ENCODE measurements around the gene NPSR1.
"Not testable (repeated sequence)": the region's sequence is repeated elsewhere in the genome, so short reads cannot be mapped to it uniquely, and the experiment has no call there.

The NPSR1 gene

GRCh38 chr7:34657632-34658268 lies at the start of gene NPSR1:
NPSR1 (plus strand) TSS chr7:34658218; CDS start chr7:34658413, 195 bp downstream.
- FAIRE-seq = no peak

GRCh38 chr7:34612661-34613060 lies 45.4 kb upstream of the NPSR1 start:
- FAIRE-seq = no peak

DNA sequence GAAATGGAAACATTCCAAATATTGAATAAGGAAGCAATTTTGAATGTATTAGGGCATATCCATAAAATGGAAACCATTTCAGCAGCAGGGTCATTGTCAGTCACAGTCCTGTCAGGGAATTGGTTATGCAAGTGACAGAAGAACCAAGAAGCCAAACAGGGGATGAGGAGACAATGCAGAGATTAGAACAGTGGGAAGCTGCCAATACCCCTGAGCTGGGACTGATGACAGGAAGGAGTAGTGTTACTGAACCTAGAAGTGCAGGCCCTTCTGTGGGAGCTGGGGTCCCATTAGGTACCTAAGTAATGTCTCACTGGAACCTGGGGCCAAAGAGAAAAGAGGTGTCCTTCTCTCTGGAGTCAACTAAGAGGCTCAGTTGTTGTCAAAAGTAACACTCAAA lies 37.6 kb upstream of the NPSR1 start:
- no peak for FAIRE-seq

- no peak for FAIRE-seq
Measured at GRCh38 chr7:34622182-34622581, 35.8 kb upstream of the NPSR1 start.

- no peak for FAIRE-seq
Measured at GRCh38 chr7:34622771-34623250, 35.2 kb upstream of the NPSR1 start.

GRCh38 chr7:34628618-34629017 lies 29.4 kb upstream of the NPSR1 start:
- FAIRE-seq = not testable (repeated sequence)

DNA sequence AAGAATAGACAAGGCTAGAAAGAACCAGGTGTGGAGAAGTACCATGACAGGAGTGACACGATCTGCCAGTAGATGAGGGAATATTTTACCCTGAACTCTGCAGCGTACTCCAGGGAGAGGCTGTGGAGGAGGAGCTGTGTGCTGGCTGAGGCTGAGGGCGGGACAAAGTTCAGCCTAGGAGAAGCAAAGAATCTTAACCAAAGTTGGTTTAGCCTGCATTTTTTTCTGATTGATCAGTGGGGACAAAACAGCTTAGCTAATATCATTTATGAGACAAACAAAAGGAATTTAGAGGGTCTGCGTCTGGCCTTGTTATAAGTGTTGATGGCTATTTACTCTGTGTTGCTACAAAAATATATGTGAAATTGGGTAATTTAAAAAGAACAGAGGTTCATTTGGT lies 5.2 kb upstream of the NPSR1 start:
- FAIRE-seq = no peak

DNA sequence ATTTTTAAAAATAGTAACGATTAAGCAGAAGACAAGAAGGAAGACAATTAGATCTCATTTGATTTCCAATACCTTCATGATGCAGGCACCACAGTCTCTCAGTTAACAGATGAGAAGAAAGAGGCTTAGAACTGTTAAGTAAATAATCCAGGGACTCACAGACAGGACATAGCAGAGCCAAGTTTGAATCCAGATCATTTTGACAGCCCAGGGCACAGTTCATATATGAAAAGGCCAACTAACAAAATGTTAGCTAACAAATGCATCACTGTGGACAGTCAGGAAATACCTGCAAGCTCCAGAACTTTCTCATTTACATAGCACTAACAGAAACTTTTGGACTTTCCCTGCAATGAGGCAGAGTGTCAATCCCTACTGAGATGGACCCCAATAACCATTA lies 4.2 kb upstream of the NPSR1 start:
- FAIRE-seq = no peak

- FAIRE-seq = no peak
Measured at GRCh38 chr7:34655384-34655783, 2.6 kb upstream of the NPSR1 start.

- FAIRE-seq = no peak
Measured at GRCh38 chr7:34656041-34656440, 2.0 kb upstream of the NPSR1 start.

GRCh38 chr7:34659472-34660075 lies 1.6 kb downstream of the NPSR1 start:
- FAIRE-seq = no peak

GRCh38 chr7:34662058-34662708 lies 4.2 kb downstream of the NPSR1 start:
- FAIRE-seq = no peak

- FAIRE-seq = no peak
Measured at GRCh38 chr7:34664755-34665154, 6.7 kb downstream of the NPSR1 start.

DNA sequence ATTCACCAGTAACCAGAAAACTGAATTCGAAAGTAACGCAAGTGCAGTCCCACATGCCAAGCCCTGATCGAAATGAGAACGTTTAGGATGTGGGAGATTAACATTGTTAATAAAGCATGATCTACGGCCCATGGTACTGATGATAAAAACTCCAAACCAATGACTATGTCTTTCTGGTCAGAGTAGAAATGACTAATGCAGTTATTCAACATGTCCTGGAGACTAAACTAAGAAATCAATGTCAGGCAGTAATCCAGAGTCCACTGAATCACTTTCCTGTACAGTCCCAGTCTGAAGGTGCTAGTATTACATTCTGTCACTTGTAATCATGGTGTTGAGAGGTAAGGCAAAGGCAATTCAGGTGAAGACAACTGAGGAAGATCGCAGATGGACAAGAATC lies 14.4 kb downstream of the NPSR1 start:
- FAIRE-seq = no peak

- no peak for FAIRE-seq
Measured at GRCh38 chr7:34673066-34673465, 15.0 kb downstream of the NPSR1 start.

- no peak for FAIRE-seq
Measured at GRCh38 chr7:34675749-34676374, 17.8 kb downstream of the NPSR1 start.

DNA sequence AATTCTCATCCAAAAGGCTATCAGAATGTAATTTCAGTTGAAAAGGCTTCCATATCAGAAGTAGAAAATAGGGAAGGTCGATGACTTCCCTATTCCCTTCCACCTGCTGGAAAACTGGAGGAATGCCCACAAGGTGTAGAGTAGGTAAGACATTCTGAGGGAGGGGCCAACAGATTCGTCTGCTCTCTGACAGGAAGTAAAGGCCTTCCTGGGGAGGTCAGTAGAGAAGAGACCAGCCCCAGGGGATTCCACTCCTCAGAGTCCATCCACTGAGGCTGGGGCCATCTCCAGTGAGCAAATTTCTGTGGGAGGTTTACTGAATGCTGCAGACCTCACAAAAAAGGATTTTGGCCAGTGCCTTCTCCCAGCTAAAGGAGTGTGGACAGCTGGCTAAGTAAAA lies 19.5 kb downstream of the NPSR1 start:
- FAIRE-seq = no peak

- FAIRE-seq = no peak
Measured at GRCh38 chr7:34687529-34687928, 29.5 kb downstream of the NPSR1 start.

- no peak for FAIRE-seq
Measured at GRCh38 chr7:34696415-34696814, 38.4 kb downstream of the NPSR1 start.

- no peak for FAIRE-seq
Measured at GRCh38 chr7:34709771-34710170, 51.8 kb downstream of the NPSR1 start.

- FAIRE-seq = no peak
Measured at GRCh38 chr7:34718867-34719266, 60.8 kb downstream of the NPSR1 start.

DNA sequence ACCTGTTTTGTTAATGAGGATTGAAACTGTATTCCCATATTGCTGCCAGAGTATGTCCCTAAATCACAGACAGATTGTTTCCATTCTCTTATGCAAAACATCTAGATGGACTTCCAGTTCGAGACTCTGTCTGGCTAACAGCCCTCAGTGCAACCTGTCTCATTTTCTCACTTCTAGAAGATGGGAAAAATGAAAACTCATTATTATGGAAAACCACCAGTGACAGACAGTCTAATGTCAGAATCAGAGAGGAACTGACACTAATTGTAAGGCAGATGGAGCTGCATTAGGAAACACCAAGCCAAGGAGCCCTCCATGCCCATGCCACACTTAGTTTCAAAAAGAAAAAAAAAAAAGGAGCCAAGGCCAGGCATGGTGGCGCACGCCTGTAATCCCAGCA lies 61.6 kb downstream of the NPSR1 start:
- FAIRE-seq = no peak

DNA sequence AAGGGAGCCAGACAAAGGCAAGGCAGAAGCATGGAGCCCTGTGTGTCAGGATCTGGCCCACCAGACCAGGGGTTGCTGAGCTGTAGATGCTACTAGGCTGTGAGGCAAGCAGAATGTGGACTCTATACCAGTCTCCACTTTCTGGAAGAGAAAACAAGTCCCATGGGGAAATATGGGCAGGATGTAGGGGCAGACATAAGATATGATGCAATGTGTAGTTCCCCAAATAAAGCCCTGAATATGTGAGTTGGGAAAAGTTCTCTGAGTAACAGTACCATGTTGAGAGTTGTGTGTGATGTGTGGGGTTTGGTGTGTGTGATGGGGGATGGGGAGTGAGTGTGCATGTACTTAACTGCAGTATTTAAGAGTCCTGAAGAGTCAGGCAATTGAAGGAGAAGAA lies 62.3 kb downstream of the NPSR1 start:
- no peak for FAIRE-seq

GRCh38 chr7:34723338-34723737 lies 65.3 kb downstream of the NPSR1 start:
- FAIRE-seq = peak; percentile 43

Data from islet of Langerhans (tissue), 1 donor.